Hematopoietic multipotent progenitor cell (in vitro differentiated cells): ENCODE data around the gene MAP3K5. TPM values are rescaled to one million over a fixed set of nuclear protein-coding genes. Genes with fewer than 3 reads are reported as not detected.

Experiments used
- DNase-seq, 3 donors: peaks; one replicate each; pipeline ENCODE4 v3.0.0-alpha.2; 2011 to 2015; ENCODE audit warnings: low read depth in 2 of 3, low spot score in 2 of 3
- total RNA-seq: library from RNA; depleted of rRNA; stranded (reverse); fragments of >200 nt; gene quantifications from one replicate; pipeline ENCODE4 v1.2.3, GENCODE V29; 2012

MAP3K5 gene
- total RNA-seq, 1 donor = 29.9 TPM

GRCh38 chr6:136550330-136551071 is 241.8 kb downstream of the MAP3K5 start, which contains the start of gene MAP7:
MAP7 (minus strand) TSS chr6:136550422; CDS start chr6:136550408, 14 bp downstream.
- peak; percentile 47 to 70 (median 58) for DNase-seq

DNA sequence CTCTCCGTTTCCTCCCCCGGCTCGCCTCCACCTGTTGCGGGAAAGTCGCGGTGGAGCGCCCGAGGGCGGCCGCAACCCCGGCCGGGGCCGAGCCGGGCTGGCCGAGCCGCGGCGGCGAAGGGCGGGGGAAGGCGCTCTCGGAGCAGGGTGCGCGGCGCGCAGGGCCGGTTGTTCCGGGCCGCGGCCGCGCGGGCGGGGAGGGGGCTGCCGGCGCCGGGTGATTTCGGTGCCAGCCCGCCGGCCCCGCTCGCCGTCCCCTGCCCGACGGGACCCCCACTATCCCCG is 242.3 kb downstream of the MAP3K5 start:
- no peak for DNase-seq

DNA sequence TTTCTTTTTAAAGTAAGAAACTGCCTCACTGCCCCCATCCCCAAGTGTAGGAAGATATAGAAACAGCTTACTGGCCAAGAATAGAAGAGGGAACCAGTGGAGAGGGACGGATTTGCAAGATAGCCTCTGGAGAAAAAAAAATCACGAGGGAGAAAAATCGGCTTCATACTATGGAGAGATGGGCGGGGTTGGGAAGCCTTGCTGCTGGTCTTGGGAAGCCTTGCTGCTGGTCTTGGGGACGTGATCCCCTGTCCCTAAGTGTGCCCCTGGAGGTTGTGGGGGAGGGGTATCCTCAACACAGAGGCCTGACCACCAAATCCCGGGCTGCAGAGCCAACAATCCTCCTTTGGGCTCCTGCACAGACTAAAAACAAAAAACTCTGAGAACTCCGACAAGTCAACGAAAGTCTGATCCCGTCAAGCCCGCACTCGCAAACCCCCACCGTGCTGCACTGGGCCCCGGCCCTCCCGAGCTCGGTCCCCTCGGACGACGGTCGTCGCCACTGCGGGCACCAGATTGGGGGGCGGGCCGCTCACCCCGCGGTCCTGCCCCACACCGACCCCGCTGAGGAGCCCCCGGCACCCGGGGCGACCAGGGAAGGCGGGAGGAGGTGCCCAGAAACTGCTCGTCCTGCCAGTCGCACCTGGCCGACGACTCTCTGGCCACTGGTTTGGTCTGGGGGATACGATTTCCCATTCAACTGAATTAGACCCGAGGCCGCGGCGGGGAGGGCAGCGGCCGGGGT is 242.8 kb downstream of the MAP3K5 start:
- no peak for DNase-seq

DNA sequence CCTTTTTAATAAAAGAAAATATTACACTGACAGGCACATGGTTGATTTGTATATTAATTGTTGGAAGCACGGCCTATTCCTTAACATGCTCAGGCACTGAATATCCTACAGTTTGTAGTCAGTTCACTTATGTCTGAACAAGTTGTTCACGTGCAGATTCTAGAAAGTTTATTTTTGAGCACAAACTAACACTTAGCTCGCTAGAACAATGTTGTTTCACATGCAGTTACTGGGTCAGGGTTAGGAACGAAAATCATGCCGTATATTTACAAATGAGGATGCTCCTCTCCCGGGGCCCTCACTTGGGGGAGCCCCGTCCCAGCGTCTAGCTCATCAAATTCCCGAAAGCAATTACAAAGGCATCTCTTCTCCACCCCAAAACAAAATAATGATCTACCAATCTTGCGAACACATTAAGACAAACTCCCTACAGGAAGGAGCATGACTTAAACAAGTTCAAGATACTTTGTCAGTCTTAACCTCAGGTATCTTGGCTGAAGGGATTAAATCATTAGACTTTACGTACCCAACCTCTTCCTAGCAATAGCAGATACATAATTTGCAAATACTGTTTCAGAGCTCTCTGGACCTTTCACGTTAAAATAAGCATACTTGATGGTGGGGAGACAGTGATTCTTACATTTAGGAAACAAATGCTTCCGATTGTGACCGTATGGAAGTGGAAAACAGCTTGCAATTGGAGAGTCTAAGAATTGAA is 243.5 kb downstream of the MAP3K5 start:
- DNase-seq = no peak

DNA sequence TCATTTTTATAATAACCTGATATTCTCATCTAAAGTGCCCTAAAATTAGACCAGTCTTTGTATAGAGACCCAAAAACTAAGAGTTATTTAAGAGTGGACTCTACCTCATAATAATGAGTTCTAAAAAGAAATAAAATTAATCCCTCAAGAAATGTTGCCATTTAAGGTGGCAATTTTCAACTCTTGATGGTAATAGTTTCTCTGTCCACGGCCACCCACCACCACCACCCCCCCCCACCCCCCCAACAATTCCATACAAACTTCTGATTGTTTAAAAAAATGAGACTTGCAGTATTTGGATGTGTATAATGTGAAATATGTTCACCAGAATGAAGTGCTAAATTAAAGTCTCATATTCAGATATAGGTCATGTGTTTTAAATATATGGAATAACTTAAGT is 244.4 kb downstream of the MAP3K5 start:
- DNase-seq = no peak

- DNase-seq = peak in 2 of 3 donors; percentile 61 to 86
Observed at GRCh38 chr6:136547336-136547735, 244.9 kb downstream of the MAP3K5 start.

DNA sequence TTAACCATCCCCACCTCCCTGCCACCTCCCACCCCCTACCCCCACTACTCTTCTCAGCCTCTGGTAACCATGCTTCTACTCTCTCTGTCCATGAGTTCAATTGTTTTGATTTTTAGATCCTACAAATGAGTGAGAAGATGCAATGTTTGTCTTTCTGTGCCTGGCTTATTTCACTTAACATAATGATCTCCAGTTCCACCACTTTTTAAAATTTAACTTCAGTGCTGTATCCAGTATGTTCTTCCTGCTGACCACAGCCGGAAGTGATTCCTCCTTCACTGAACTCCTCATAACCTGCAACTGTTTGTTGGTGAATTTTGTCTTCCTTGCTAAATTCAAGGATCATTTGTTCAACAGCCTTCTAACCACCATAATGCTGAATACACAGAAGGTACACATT is 245.9 kb downstream of the MAP3K5 start:
- no peak for DNase-seq

DNA sequence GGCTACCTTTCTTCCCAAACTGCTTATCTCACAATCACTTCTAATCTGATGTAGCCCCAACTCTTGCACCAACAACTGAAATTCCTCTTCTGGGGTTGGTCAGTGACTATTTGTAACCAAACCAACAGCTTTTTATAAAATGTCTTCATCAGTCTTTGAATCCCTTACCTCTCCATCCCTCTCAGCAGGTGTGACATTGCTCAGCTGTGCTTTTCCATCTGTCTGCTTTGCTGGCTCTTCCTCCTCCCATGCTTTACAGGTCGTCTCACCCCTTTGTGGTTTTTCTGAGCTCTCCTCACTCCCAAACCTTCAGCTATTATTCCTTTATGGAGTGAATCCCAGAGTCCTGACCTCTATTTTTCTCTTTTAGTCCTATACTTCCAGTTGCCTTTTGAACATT is 248.0 kb downstream of the MAP3K5 start:
- no peak for DNase-seq

DNA sequence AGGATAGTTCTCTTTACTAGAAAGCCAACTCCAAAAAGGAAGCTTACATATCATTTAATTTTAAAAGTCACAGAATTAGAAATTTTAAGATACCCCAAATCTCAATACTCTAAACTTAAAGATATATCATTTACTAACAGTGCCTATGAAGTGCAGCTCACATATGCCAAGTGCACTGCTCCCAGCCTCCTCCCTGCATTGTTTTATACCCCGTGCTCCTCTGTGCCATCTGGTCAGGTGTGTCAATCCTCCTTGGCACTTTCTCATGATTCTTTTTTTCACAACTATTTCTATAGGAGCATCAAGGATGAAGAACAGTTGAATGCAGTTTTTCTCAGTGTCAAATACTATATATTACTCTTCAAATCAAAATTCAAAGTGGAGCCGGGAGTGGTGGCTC is 250.9 kb downstream of the MAP3K5 start:
- no peak for DNase-seq

- no peak for DNase-seq
Observed at GRCh38 chr6:136539967-136540652, 252.2 kb downstream of the MAP3K5 start.

DNA sequence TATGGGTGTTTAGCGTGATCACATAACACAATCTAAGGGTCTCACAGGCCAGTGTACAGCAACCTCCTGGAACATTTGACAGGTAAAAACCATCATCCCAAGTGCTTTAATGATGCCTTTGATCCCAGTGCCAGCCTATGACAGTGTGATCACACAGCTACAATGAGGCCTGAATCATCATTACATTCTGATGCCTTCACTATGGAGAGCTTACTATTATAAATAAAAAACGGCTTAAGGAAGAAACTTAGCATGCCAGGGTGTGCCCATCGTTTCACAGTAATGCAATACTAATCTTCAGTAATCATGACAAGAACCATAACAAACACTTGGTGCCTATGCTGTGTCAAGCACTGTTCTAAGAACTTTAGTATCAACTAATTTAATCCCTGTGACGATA is 253.4 kb downstream of the MAP3K5 start:
- no peak for DNase-seq

DNA sequence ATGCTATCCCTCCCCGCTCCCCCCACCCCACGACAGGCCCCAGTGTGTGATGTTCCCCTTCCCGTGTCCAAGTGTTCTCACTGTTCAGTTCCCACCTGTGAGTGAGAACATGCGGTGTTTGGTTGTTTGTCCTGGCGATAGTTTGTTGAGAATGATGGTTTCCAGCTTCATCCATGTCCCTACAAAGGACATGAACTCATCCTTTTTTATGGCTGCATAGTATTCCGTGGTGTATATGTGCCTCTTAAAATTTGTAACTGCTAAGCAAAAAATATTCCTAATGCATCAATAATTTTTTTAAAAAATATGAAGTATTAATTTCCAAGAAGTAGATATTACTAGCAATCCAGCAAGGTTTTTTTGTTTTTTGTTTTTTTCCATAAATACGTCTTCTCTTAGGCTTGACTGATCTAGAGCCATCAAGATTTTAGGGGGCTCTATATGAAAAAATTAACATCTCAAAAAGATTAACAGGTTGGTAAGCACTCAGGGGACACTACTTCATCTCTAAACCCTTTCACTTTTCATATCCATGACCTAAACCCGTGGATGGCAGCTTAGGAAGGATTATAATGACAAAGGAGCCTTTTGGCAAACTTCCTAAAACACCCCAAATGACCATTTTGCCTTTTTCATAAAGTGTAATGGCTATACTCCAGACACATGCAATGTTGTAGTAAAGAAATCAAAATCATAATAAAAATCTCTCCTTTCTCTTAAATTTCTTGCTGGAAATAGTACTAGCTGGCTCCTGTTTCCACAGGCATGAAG is 256.2 kb downstream of the MAP3K5 start:
- DNase-seq = no peak

- peak in 1 of 3 donors; percentile 69 for DNase-seq
Observed at GRCh38 chr6:136535017-136535765, 257.1 kb downstream of the MAP3K5 start.

DNA sequence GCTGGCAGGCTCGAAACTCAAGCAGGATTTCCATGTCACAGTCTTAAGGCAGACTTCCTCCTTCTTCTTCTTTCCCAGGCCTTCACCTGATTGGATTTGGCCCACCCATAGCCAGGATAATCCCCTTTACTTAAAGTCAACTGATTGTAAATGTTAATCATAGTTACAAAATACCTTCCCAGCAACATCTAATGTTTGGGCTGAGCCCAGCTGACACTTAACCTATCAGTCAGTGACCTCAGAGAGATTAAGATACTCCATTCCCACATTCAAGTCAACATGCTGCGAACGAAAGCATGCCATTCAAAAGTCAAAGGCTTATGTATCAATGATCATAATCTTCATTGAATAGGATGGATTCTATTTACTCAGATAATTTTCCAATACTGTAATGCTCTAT is 258.0 kb downstream of the MAP3K5 start:
- DNase-seq = no peak

- DNase-seq = no peak
Observed at GRCh38 chr6:136533487-136533886, 258.8 kb downstream of the MAP3K5 start.

DNA sequence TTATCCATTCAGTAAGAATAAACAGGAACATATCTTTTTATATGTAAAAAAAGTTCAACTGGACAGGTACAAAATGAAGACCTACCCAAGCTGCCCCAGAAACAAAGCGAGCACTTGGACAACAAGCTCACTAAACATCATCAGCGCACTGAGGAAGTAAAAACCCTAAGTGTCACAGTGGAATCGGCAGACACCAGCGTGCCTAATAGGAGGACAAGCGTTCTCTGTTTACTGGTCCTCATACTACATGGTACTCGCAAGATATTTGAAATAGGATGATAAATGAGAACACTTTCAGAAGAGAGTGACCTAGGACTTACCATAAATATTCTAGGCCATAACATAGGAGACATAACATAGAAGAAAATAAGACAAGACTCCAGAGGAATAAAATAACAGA is 260.2 kb downstream of the MAP3K5 start:
- no peak for DNase-seq

GRCh38 chr6:136529710-136530109 is 262.6 kb downstream of the MAP3K5 start:
- no peak for DNase-seq

DNA sequence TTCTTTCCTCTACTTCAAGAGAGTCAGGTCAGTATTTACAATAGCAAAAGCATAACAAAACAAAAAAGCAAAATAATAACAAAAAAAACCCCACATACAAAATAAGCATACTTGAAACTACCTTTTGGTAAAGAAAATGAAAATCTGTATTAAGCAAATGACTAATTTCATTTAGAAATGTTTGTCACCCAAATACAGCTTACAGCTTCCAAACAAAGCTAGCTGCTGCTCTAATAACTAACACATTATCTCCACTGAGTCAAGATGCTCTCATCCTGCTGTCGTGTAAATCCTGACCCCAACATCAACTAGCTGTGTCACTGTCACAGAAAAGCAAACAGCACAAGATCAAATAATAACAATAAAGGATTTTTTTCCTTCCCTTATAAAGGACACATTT is 263.8 kb downstream of the MAP3K5 start:
- no peak for DNase-seq

DNA sequence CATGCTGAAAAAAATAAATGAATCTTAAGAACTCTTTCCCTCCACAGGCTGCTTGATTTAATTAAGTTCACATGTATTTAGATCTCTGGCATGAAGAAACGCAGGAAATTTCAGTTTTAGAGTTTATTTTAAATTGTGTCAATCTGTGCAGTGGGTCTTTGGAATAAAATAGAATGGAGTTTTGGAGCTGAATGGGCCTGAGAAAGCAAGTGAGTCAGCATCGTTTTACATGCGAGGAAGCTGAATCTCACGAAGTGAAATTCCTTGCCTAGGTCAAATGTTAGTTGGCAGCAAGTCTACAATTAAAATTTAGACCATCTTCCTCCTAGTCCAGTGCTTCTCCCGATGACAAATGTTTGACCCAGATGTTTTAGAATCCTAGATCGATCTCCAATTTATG is 264.4 kb downstream of the MAP3K5 start:
- DNase-seq = no peak

DNA sequence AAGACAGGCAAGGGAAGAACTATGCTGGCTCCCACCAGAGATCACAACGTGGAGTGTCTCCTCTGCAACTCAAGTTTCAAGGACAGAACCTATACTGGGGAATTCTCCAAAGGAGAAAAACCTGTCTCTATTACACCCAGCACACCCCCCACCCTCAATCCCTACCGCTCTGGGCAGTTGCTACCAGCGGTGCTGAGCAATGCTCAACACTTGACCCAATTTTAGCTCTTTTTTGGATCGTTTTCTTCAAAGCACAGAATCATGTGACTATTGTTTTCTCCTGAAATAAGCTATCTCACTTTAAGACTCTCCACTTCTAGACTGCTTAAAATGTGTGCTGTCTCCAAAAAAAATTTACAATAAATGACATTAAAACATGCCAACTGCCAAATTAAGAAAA is 265.3 kb downstream of the MAP3K5 start:
- no peak for DNase-seq
